UCSD-AML1 (cell line): Measurements from ENCODE around the gene AFF1.
A peak's percentile ranks its signal among the peaks of the same experiment; 100 is the strongest.

ENCODE experiments used
- DNase-seq: peaks from one replicate; lab custom pipeline; 2025; ENCODE audit not compliant: unreplicated experiment; lab: John Stamatoyannopoulos, UW

AFF1 gene

DNA sequence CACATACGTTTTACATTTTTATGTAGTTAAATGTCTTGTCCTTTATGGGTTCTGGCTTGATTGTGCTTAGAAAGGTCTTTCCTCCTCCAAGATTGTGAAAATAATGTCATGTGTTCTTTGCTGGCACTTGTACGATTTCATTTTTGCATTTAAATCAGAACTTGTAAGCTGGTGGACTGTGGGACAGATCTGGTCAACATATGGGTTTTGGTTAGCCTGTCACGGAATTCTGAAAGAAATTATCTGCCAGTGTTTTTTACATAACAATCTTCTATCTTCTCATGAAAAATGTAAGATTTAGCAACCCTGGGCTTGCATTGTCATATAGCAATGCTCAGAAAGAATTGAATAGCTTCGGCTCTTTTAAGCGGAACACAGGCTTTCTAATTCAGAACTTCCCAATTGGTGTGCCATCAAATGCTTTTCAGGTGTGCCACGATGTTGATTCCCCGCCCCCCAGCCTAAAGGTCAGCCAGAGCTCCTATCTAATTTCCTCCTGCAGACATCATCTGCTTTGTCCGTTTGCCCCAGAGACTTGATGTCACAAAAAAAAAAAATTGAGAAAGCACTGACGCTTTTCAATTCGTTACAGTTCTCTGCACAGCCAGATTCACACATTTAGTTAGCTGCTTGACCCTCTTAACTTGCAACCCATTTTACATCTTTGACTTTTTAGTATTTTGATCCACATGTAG, 16.2 kb downstream of the AFF1 start:
- DNase-seq = no peak

DNA sequence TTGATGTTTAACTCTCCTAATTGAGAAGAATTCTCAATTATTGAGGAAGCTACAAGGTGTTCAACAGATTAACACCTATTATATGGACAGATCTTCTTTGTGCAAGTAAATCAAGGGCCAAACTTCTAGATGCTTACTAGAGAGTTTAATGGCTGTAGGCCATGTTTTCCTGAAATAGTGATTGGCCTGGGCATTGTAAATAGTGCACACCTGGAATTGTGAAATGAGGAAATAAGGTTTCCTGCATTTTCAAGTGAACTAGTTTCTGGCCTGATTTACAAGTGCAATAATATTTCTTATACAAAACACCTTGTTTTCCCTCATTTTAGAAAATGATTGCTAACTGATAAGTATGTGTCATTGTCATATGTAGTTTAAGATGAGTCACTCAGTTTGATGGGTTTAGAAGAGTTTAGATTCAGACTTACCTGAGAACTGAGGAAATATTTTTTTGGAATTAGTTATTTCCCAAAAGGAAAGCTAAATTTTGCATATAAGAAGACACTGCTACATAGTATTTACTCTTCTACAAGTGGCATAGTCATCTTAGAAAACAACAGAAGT, 21.2 kb downstream of the AFF1 start:
- DNase-seq = no peak

DNA sequence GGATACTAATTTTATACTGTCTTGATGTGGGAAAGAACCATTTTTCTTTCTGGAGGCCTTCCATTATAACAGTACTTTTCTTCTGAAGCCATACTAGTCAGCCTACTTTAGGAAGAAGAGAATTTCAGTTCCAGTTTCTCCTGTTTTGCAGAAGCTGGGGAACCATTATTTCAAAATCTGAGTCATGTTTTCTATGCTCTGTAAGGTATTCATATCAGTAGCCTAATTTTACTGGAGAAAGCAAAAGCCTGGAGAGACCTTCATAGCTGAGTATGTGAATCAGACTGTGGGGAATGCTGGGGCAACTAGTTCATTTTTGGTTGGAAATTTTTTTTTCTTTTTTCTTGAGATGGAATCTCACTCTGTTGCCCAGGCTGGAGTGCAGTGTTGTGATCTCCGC, 22.4 kb downstream of the AFF1 start:
- no peak for DNase-seq

DNA sequence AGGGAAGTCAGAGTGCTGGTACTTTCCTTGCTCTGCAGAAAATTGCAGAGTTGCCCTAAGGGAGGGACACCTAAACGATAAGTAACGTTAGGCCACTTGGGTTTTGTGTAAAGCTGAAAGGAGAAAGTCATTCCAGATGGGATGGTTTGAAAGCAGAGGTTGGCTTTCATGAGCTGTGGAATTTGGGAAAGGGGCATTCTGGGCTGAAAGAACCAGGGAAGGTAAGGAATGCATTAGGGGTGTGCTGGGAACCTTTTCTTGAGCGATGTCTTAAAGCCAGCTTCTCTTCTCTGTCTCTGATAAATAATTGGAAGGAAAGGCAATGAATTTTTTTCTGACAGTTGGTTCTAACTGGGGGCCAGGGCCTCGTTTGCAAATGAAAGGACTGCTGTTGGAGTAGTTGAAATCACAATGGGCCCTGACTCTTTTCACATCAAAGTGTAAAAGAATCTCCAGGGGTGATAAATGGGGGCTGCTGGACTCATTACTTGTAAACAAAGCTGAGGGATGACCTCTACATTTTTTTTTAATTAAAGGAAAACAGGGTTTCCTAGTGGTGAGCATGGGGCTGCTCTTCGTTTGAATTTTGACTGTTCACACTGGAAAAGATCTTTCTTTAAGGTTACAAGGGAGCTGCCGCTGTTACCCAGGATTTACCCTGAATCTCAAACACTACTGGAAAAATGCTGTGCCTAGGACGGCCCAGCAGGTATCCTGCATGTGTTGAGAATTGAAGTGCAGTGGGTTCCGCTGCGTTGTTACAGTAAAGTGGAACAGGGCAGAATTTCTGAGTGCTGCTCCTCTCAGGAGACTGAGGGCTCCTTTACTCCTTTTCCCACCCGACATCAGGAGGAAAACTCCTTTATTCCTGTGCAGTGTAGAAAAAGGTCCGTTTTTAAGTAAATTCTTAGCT, 25.0 kb downstream of the AFF1 start:
- DNase-seq = no peak

DNA sequence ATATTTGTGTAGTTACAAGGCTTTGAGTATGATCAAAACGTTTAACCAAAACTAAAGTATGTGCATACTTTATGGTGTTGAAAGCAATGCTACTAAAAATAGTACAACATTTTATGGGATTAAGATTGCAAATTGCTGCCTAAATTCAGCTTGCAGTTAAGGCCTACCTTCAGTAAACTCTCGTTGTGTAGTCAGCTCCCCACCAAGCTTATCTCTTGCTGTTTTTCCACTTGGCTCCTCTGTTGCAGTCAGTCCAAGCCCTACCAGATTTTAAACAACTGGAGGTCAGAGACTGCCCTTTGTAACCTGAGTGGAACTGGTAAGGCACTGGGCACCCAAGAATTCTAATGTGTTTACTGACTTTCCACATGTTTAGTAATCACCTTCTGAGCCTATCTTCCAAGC, 25.7 kb downstream of the AFF1 start:
- DNase-seq = no peak

DNA sequence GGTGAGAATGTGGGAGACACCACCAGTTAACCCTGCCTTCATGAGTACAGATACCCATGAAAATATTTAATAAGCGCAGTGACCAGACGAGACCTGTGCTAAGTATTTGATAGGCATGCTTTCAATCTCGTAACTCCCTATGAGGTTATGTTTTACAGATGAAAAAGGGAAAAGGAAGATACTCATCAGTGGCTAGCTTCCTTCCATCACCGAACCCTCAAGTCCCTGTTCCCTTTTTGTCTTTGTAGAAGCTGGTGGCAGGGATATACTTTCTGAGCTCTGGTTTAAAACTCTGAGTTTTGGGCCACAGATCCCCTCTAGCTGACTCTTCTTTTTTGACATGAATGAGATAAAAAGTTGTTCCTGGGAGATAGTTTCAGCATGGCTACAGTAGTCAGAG, 26.3 kb downstream of the AFF1 start:
- no peak for DNase-seq

DNA sequence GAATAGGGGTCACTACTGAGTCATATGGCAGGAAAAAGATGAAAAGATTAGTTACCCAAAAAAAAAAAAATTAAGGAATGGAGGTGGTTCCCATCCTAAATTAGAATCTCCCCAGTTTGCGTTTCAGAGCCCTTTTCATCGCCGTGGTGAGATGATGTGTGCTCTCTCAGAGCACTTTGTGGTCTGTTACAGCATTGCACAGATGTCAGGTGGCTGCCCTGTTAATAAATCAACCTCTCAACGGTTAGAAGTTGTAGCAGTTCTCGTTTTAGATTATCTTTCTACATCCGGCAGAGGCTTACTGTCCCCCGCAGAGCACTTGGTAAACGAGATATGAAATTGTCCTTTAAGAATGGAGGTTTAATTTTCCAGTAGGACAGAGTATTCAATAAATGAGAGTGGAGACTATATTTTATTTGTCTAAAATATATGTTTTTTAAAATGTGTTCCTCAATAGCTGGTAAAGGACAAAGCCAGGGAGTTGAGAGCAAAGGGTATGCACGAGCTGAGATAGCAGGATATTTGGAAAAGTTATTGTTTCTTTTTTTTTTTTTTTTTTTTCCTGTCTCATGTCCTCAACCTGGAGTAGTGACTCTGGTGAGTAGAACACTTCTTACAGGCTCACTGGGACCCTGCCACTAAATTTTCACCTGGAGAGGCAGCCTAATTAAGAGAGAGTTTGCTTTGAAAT, 26.9 kb downstream of the AFF1 start:
- peak; percentile 33 for DNase-seq

DNA sequence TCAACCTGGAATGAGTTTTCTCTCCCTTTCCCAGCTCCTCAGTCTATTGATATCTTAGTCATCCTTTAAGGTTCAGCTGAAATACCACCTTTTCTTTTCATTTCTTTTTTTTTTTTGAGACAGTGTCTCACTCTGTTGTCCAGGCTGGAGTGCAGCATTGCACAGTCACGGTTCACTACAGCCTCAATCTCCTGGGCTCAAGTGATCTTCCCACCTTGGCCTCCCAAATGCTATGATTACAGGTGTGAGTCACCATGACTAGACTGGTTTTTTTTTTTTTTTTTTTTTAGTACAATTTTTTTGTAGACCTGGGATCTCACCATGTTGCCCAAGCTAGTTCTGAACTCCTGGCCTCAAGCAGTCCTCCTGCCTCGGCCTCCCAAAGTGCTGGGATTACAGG, 28.9 kb downstream of the AFF1 start:
- no peak for DNase-seq

DNA sequence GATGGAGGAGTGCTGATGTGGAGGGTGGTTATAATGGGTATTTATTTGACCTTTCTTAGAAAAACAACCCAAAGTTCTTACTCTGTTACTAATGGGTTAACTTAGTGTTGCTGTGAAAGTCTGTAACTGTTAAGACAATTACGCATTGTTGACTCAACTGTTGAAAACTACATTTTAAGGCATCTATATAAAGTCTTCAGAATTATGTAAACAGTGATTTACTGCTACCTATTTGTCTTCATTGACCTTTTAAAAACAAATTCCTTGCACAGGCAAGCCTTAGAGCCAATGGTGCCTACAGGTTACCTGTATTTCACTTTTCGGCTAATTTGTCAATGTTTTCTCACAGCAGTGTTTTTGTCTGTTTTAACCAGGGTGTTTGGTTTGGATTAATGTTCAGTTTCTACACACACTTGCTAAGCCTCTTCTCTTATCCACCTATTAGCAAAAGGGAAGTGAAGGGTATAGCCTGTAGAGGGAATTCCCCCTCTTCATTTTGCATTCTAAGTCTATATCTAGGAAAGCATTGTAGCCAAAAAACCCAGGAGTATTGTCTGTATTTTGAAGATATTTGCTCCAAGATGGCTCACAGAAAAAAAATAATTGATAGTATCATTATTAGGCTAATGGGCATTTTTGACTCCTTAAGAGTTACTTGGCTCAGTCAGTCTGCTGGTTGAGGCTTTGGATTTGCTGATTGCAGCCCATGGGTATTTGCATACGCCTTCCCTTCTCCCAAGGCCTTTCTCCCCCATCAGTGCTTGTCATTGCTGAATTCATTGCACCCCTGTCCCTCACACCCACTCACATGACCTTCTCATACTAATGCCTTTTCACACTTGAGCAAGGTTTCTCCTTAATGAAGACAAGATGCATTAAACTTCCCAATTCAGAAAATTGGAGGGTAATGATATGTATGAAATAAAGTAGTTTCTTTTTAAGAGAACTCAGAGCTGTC, 30.5 kb downstream of the AFF1 start:
- no peak for DNase-seq

DNA sequence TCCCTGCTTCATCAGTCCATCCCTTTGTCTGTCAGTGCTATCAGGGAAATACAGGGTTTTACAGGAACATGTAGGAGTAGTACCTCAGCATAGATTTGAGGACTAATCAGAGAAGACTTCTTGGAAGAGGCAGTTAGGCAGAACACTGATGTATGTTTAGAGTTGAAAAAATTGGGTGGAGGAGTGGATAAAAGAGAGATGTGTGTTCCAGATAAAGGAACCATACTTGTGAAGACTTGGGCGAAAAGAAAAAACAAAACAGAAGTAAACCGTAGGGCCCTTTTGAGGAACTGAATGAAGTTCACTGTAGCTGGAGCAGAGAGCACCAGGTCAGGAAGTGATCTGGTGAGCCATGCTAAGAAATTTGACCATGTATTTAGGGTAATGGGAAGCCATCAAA, 32.3 kb downstream of the AFF1 start:
- no peak for DNase-seq

DNA sequence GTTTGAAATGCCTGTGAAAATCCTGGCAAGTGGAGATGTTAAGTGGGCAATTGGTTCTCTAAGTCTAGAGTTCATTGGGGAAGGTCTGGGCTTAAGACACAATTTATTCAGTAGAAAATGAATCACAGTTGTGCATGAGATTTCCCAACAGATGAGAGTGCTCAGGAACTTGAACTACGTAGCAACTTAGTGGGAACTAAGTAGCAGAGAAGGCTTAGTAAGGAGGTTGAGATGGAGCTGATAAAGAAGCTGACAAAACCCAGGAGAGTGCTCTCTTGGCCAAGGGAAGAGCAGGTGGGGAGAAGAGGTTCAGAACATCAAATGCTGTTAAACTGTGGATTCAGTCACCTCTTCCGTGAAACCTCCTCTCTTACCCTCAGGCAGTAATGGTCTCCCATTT, 33.0 kb downstream of the AFF1 start:
- no peak for DNase-seq

DNA sequence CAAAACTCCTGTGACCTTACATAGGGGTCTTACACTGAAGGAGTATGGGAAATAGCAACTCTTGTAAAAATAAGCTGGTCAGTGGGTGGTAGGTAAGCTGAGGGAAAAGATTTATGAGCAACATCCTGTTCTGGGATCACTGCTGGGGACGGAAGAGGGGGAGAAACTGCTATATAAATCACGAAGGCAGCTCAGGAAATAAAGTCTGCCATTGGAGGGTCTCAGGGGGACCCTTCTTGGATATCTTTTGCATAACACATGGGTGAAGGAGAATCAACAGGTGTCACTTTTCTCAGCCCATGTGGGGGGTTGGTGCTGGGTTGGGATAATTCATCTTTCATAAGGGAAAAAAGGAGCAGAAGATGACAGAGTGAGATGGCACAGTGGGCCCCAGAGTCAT, 33.7 kb downstream of the AFF1 start:
- no peak for DNase-seq

DNA sequence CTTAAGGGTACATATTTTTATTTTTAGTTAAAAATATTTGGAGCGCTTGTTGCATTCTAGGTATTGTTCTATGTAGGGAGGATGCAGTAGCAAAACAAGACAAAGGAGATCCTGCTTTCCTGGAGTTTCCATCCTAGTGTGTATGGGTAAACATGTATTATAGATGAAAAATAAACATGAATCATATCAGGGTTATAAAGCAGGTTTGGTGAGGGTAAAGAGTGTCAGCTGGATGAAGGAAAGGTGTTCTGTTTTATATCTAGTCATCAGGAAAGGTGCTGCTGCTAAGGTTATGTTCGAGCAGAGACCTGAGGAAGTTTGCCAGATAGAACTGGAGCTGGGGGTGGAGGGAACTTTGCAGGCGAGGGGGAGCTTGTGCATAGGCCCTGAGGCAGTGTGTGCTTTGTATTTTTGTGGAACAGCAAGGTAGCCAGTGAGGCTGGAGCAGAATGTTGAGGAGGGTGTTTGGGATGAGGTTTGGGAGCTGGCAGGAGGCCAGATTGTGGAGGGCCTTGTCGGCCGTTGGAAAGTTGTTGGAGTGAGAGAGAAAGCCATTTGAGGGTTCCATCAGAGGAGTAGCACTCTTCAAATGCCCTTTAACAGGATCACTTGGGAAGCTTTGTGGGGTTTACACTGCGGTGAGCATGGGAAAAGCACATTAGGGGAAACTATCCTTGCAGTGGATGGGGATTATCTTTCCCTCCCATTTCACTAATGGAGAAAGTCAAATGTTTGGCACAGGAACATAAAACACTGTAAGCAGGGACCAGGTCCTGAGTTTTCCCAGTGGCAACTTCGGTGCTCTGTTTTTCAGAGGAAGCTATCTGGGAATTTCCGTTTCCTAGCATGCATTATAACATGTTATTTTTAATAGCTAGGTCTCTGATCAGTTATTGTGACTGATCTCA, 35.9 kb downstream of the AFF1 start:
- no peak for DNase-seq

DNA sequence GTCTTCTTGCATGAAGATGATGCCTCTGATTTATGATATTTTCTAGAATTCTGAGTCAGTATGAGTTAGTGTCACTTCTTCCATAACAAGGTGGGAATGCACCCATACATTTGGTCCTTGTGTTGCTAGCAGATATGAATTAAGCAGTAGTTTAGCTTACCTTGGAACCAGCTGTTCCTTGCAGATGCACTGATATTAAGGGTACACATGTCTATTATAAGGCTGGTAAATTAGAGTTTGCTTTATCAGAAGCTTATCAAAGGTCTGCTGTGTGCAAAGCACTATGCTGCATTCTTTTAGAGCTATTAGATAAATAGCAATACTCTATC, 36.5 kb downstream of the AFF1 start:
- no peak for DNase-seq

DNA sequence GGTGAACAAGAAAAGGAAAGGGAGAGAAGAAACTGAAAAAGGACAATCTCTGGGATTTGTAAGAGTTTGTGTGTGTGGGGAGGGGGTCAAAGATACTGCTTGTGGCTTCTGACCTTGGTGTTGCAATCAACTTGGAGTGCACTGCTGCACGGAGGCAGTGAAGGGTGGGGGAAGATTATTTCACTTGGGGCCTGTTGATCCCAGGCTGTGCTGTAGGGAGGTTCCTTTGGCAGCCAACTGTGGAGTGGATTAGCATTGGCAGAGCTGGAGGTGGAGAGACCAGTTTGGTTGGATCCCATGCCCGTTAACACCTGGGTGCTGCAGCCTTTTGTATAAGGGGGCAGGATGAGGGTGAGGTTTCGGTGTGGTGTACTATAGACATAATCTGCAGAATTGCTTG, 38.2 kb downstream of the AFF1 start:
- peak; percentile 17 for DNase-seq

DNA sequence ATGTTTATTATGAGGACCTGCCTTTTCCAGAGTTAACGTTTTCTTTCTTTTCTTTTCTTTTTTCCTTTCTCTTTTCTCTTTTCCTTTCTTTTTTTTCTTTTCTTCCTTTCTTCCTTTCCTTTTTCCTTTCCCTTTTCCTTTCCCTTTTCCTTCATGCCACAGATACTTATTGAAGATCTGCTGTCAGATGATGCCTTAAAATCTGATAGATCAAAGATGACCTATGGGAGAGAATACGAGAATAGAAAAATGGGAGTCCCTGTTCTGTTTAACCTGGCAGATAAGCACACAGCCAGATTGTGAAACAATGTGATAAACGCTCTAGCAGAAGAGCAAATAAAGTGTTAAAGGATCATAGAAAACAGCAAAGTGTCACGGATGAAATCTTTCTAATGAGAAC, 38.9 kb downstream of the AFF1 start:
- DNase-seq = no peak

DNA sequence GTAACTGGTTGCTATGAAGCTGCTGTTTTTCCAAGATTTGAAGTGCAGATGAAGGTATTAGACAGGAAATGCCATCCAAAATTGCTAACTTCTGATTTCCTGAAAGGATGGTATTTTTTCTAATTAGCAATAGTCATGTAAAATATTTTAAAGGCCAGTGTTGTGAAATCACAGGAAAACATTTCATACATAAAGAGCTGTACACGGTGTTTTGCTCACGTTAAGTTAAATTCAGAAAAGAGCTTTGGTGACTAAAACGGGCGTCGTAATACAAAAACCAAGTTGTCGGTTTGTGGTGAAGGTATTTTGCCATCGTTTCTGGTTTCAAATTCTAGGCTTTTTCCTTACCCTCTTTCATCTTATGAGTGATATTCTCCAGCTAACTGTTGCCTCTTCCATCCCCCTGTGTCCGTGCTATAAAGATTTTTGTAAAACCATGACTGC, 39.8 kb downstream of the AFF1 start:
- DNase-seq = no peak

DNA sequence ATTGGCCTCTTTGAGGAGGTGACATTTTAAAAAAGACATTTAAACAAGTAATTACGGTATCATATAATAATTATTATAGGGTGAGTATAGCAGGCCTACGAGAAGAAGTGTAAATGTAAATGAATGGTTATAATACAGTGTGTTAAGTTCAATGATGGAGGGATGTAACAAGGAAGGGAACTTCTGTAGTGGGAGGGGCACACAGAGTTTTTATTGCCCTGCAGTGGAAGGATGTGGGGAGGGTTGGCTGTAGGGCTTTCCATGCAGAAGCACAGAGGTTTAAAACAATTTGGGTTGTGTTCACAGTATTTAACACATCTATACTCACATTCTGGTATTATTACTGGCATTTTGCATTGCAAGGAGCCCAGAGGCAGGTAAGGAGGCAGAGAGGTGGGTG, 41.1 kb downstream of the AFF1 start:
- no peak for DNase-seq

DNA sequence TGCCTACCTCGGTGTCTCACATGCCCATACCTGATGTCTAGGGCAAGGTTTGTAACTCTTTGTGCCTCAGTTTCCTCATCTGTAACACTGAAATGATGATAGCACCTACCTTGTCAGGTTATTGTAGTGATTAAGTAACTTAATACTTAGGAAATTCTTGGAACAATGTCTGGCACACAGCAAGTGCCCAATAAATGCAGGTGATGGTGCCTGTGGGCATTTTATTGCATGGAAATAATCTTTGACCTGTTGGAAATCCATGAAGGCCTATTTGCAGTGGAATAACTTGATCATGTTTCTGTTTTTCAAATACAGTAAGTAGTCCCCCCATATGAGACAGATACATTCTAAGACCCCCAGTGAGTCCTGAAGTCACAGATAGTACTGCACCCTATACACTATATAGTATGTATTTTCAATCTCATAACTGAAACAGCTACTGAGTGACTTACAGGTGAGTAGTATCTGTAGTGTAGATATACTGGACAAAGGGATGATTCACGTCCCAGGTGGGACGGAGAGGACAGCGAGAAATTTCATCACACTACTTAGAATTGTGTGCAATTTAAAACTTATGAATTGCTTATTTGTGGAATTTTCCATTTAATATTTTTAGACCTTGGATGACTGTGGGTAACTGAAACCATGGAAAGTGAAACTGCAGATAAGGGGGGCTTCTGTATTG, 42.1 kb downstream of the AFF1 start:
- no peak for DNase-seq
